Epidermal melanocyte (primary cell): Measurements from ENCODE around the gene KHDC4.
A peak's percentile ranks its signal among the peaks of the same experiment; 100 is the strongest.
"Not testable (repeated sequence)": the region's sequence is repeated elsewhere in the genome, so short reads cannot be mapped to it uniquely, and the experiment has no call there.

Source experiments
- DNase-seq: peaks from one replicate; pipeline ENCODE4 v3.0.0; 2011; ENCODE audit warnings: low spot score; ENCODE audit not compliant: insufficient read length

Gene KHDC4

DNA sequence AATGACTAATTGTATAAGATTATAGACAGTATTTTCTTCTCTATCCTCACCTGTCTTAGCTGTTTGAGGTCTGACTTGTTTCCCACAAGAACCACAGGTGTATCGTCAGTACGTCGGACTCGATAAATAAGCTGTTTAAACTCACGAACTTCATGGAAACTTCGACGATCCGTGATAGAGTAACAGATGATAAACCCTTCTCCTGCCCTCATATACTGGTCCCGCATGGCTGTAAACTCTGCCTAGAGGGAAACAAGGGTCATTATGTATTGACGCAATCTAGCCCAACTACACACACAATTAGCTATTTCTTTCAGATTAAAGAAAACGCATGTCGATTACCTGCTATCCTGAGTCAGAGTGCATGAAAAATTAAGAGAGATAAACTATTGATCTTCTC lies 30.0 kb downstream of the KHDC4 start:
- no peak for DNase-seq

DNA sequence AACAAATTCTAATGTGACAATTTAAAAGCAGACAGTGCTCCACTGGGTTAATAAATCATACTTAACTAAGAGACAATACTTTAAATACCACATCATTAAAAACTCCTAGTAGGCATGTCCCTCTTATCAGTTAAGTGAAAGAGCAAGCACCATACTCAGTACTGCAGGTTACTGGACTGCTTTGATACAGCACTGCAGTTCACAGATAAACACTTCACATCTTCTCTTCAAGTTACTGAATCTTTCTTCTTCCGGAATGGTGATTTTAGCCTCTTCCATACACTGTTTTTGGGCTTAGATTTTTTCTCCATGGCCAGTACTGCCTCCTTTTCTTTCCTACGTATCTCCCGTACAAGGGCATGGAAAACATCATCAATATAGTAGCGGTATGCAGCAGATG lies 34.1 kb downstream of the KHDC4 start:
- DNase-seq: no peak

DNA sequence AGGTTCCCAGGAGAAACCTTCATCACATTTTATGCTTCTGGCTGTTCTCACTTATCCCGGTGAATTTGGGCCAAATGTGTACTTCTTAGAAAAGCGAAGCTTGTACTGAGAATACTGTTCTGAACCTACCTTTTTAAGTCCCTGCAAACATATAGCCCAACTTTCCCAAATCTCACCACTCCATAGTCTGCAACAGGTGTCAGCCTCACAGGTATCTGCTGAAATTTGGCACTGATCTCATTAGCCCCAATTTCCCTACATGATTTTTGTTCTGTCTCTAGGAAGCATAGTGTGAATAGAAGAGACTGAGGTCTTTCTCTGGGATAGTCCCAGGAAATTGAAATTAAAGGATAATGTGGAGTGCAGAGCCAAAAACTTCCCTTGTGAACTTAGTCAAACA lies 34.5 kb downstream of the KHDC4 start:
- DNase-seq: no peak

DNA sequence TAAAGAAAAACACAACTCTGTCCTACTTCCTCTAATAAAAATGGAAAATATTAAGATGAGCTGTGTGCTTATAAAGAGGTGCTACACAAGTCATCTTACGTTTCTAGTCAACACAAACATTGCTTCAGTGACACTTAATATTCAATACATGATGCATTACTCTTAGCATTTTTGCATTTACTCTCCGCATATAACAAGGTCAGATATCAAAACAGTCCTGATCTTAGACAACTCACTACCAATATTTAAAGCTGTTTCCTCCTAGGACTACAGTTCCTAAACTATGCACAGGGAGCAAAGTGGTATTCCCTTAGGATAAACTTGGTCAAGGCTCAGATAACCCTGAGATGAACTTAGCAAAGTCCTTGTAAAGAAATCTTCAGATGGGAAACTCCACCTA lies 35.3 kb downstream of the KHDC4 start:
- no peak for DNase-seq

DNA sequence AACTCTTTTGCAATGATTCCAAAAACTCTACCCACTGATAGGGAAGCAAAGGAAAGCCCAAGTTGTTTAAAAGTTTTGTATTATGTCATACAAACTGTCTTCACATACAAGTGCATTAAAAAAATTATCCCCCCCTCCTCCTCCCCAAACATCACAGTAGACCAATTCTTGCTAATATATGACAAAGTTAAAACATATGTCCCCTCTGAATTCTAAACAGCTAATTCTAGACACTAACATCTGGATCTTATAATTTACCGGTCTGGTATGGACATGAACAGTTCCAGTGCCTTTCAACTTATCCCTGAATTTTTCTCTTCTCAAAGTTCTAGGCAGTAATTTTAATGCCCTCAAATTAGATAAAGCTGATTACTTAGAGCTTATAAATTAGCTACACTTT lies 36.5 kb downstream of the KHDC4 start:
- DNase-seq: no peak

DNA sequence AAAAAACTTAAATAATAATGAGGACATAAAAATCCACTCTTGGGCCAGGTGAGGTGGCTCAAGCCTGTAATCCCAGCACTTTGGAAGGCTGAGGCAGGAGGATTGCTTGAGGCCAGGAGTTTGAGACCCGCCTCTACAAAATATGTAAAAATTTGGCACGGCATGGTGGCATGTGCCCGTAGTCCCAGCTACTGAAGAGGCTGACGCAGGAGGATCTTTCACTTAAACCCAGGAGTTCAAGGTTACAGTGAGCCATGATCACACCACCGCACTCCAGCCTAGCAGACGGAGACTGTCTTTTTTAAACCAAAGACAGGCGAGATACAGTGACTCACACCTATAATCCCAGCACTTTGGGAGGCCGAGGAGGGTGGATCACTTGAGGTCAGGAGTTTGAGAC lies 37.7 kb downstream of the KHDC4 start:
- not testable (repeated sequence) for DNase-seq

DNA sequence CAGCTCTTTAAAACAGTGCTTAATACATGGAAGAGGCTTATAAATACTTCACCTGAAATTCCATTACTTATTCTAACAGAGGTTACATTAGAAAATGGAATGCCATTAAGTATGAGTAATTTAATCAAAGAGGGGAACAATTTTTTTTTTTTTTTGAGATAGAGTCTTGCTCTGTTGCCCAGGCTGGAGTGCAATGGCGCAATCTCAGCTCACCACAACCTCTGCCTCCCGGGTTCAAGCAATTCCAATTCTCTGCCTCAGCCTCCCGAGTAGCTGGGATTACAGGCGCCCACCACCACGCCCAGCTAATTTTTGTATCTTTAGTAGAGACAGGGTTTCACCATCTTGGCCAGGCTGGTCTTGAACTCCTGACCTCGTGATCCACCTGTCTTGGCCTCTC lies 38.6 kb downstream of the KHDC4 start:
- not testable (repeated sequence) for DNase-seq

DNA sequence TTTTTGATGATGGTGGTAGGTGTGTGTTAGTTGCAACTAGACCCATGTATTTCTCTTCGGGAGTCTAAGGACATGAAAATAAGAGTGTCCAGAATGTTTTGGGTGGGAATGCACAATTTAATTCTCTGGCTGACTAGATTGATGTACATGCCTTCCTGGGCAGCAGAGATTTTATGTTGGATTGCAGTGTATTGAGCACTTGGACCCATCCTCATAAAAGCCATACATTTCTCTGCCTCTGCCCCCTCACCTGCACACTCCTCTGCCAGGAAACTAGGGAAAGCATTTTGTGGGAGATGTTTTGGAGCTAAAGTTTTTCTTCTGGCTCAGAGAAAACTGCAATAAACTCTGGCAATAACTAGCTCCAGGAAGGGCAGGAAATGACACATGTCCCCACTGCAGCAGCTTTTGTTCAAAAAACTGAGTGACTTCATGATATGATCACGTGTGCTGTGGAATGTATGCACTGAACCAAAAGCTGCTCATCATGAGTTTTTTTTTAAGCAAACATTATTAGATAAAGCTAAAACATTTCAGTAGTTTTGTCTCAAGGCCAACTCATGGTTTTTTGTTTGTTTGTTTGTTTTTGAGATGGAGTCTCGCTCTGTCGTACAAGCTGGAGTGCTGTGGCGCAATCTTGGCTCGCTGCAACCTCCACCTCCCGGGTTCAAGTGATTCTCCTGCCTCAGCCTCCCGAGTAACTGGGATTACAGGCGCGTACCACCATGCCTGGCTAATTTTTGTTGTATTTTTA lies 40.6 kb downstream of the KHDC4 start:
- peak; percentile 51 for DNase-seq

DNA sequence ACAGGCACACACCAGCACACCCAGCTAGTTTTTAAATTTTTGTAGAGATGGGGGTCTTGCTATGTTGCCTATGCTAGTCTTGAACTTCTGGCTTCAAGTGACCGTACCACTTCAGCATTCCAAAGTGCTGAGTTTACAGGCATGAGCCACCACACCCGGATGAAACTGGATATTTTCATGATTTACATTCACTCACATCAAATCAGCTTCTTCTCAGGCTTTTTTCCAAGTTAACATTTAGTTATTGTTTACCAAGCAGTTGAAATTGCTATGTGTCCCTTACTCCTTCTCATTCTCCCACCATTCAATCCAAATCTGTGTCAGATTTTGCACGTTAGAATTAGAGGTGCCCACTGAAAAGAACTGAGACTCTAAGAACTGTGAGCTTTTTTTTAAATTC lies 41.4 kb downstream of the KHDC4 start:
- DNase-seq: no peak

DNA sequence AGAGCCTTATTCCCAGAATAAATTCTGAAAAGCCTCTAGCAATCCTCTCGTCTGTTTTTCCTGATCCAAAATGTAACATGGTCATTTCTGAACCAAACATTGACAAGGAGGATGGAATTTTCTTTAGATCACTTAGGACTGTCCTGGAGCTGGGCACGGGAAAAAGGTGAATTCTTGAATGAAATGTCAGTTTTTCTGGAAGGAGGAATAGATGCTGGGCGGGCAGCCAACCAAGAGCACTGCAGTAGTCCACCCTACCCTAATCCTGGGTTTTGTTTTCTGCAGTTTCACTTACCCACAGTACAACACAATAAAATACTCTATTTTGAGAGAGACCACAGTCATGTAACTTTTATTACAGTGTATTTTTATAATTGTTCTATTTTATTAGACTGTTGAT lies 44.0 kb downstream of the KHDC4 start:
- DNase-seq: no peak

DNA sequence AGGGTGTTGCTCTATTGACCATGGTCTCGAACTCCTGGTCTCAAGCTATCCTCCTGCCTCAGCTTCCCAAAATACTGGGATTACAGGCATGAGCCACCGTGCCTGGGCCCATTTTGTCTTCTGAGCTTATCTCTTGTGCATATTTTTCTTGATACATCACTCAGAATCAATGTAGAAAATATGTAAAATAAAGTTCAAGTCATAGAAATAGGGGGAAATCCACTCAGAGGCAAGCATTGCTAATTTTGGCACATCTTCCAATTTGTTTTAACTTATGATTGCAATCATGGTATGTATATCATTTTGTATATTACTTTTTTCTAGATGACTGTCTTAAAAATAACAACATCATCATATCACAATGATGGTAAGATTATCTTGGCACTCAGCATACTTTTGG lies 44.6 kb downstream of the KHDC4 start:
- DNase-seq: no peak

DNA sequence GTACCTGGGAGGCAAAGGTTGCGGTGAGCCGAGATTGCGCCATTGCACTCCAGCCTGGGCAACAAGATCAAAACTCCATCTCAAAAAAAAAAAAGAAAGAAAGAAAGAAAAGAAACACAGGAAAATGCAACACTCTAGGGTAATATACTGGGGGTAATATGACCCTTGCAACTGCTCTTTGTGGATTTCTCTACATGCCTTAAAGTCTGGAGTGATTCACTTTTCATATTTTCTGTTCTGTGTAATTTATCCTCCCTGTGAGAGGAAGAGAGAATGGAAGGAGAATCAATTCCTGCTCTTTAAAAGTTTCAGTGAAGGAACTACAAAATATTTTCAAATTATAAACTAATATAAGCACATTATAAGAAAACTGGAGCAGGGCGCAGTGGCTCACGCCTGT lies 45.7 kb downstream of the KHDC4 start:
- DNase-seq: no peak

DNA sequence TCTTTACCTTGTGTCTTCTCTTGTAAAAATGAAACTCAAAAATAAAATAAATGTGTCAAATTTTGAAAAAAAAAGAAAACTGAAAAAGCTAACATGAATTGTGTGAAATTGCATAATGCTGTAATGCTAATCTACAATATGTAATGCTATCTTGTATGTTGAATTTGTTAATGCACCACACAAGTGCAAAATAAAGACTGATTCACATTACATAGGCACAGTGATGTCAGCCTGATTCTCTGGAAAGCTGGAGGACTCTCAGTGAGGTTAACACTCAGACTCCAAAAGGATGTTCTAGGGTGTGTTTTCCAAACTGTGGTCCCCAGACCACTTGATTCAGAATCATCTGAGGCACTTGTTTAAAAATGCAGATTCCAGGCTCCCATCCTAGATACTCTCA lies 49.2 kb downstream of the KHDC4 start:
- no peak for DNase-seq

DNA sequence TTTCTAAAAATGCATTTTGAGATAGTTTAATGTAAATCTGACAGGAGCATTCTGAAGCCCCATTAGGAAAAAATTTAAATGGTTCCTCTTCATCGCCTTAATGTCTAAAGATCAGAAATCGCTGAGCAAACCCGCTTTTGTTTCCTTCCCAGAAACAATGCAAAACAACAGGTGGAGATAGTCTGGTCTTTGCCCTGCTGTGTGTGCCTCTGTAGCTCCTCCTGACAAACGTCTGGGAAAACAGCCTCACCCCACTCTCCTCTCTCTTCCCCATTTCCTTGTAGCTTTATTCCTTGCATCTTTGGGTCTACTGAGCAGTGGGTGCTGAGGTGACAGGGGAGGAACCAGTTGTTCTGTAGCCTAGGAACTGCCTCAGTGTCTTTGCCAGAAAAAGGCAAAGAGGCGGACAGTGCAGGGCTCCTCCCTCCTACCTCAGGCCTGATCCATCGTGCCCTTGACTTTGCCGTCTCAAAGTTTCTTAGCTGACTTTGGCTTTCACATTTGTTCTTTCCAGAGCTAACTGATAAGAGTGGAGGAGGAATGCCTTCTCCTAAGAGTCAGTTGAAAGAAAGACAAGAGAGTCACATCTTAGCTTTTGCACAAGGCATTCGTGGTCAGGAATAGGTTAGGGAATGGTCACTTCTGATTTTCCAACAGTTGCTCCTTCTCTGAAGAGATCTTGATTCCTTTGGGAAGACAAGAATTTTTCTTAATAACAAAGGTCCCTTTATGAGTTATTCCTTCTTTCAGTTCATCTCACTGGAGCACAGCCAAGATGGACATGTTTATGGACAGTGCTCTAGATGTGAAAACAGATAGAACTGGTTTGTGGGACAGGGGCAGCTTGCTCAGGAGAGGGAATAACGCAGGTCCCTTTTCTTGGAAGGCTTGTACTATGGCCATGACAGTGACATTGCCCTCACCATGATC lies 49.9 kb downstream of the KHDC4 start:
- peak; percentile 38 for DNase-seq

DNA sequence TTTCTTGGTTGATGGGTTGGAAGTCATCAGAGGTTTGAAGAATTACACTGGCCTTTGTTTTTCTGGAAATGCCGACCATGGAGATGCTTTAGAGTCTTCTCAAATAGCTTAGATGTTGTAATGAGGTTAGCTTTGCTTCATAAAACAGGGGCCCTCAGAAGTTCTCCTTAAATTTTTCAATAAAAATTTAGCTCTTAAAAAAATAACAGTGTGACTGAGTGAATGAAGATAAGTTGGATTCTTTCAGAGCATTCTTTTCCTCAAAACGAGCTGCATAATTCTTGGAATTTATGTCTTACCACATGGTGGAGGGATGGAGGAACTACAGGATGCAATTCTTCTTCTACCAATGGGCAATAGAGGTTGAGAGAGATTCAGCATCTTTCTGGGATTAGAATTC lies 51.4 kb downstream of the KHDC4 start:
- DNase-seq: no peak

DNA sequence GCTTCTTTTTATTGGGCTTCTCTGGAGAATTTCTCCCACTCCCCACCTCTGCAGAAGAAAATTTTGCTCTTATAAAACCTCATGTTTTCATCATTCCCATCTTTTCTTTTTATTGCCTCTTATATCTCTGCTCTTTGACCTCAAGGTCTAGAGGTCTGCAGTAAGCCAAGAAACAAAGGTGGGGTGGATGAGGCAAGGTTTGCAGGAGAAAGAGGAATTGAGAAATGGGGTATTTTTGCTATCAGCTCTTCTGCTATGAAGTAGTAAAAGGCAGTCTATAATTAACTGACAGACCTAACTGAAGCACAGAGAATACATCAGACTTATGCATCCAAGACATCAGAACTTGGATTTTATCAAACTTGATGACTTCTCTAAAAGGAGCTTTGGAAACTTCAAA lies 52.0 kb downstream of the KHDC4 start:
- DNase-seq: no peak

DNA sequence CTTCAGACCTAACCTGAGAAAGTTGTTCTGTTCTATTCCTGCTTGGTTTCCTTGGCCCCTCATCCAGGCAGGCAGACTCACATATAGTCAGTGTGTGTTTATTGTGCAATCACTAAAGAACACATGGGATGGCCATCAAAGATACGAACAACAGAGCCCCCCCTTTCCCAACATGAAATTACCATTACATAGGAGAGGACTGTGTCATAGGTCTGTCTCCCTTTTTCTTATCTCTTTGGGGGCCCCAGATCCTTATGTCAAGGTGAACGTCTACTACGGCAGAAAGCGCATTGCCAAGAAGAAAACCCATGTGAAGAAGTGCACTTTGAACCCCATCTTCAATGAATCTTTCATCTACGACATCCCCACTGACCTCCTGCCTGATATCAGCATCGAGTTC lies 53.3 kb downstream of the KHDC4 start:
- no peak for DNase-seq

DNA sequence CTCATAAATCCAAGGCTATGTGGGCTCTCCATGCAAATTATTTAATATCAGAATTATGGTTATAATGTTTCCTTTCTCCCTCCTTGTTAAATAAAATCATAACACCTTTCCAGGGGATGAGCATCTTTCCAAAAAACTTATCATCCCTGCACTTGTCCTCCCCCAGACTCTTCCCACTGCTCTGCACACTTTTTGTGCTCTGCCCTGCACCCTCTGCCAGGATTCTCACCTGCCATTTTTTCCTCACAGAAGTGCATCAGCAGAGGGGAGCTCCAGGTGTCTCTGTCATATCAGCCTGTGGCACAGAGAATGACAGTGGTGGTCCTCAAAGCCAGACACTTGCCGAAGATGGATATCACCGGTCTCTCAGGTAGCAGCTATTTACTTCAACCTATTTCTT lies 54.0 kb downstream of the KHDC4 start:
- no peak for DNase-seq

DNA sequence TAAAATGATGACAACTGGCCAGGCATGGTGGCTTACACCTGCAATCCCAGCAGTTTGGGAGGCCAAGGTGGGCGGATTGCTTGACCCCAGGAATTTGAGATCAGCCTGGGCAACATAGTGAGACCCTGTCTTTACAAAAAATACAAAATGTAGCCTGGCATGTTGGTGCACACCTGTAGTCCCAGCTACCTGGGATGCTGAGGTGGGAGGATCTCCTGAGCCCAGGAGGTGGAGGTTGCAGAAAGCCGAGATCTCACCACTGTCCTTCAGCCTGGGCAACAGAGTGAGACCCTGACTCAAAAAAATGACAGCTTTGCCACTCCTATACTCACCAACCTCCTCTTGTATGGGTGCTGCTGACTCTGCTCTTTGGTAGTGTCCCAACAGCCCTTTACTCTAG lies 56.3 kb downstream of the KHDC4 start:
- no peak for DNase-seq

DNA sequence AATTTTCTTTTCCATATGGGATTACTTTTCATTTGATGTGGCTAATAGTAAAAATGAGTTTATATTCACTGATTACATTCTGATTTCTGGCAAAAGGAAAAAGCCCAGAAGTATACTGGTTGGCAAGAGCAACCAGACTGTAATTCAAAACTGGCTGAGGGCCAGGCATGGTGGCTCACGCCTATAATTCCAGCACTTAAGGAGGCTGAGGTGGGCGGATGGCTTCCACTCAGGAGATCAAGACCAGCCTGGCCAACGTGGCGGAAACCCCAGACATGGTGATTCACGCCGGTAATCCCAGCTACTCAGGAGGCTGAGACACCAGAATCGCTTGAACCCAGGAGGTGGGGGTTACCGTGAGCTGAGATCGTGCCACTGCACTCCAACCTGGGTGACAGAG lies 60.4 kb downstream of the KHDC4 start:
- DNase-seq: no peak

DNA sequence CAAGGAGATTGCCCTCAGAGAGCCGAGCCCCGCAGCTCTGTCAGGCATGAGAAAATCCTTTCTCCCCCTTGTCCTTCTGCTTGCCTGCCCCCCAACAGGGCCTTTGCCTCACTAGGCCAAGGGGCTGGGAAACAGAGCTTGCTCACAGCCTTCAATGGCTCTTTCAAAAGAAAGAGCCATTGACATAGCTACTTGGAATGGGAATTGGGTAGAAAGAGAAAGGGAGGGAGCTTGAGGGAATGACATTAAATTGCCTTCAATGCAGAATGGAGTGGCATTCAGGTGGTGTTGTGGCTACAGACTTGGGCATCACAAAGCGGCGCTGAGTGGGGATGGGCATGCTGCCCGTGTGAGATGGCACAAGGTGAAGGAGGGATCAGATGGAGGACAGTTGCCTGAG lies 61.7 kb downstream of the KHDC4 start:
- no peak for DNase-seq

DNA sequence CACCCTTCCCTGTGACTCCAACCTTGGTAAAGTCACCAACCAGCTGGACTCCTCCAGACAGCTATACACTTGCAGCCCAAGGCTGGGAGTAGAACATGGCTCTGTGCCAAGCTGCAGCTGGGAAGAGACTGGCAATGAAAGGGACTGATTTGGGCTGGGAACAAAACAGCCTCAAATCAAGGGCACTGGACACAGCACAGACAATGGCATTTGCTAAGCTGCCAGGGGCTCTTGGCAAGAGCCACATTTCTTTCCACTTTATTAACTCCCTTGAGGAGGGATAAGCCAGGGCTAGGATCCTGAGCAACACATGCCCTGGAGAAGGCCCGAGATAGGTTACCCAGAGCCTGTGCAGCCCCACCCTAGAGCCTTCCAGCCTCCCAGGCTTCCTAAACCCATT lies 62.8 kb downstream of the KHDC4 start:
- DNase-seq: peak; percentile 37

DNA sequence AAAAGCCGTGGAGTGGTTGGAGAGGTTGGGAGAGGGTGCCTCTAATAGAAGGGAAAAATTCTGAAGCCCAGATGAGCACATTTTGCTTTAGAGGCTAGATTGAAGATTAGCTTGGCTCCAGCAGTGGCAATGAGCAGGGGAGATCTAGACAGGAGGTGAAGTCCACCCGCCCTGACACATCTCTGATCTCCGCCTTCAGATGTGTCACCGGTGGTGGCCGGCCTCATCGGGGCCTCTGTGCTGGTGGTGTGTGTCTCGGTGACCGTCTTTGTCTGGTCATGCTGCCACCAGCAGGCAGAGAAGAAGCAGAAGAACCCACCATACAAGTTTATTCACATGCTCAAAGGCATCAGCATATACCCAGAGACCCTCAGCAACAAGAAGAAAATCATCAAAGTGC lies 66.4 kb downstream of the KHDC4 start:
- DNase-seq: no peak
